ENCODE measurements around the gene RGPD8.
"Not testable (repeated sequence)": the region's sequence is repeated elsewhere in the genome, so short reads cannot be mapped to it uniquely, and the experiment has no call there.

RGPD8 gene

DNA sequence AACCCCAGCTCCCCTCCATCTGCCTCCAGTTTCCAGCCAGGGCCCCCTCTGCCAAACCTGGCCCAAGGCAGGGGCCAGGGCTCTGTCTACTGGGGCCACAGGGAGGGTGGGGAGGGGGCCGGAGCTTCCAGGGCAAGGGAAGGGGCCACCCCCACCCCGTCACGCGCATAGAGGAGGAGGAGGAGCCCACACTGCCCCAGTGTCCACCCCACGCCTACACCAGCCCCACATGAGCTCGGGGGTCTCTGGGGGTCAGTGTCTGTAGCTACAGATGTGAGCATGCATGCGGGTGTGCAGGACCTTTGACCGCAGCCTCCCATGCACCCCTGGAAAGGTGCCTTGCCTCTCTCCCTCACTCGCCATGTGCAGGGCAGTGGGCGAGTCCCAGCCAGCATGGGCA lies 3.5 kb upstream of the RGPD8 start:
- H3K27ac ChIP-seq (ENCODE audit: insufficient read depth, low read length, poor library complexity, severe bottlenecking); H3K36me3 ChIP-seq (ENCODE audit: control insufficient read depth, insufficient read depth, low read length); H3K27me3 ChIP-seq (replicated peaks; ENCODE audit: control insufficient read depth, insufficient read depth, low read length, poor library complexity, severe bottlenecking); H3K4me1 ChIP-seq (ENCODE audit: control insufficient read depth, insufficient read depth, low read length, poor library complexity, severe bottlenecking); DNase-seq; H3K4me3 ChIP-seq (ENCODE audit: insufficient read depth, low read depth, low read length, poor library complexity, severe bottlenecking); H3K9me3 ChIP-seq (ENCODE audit: control insufficient read depth, low read length): not testable (repeated sequence)

DNA sequence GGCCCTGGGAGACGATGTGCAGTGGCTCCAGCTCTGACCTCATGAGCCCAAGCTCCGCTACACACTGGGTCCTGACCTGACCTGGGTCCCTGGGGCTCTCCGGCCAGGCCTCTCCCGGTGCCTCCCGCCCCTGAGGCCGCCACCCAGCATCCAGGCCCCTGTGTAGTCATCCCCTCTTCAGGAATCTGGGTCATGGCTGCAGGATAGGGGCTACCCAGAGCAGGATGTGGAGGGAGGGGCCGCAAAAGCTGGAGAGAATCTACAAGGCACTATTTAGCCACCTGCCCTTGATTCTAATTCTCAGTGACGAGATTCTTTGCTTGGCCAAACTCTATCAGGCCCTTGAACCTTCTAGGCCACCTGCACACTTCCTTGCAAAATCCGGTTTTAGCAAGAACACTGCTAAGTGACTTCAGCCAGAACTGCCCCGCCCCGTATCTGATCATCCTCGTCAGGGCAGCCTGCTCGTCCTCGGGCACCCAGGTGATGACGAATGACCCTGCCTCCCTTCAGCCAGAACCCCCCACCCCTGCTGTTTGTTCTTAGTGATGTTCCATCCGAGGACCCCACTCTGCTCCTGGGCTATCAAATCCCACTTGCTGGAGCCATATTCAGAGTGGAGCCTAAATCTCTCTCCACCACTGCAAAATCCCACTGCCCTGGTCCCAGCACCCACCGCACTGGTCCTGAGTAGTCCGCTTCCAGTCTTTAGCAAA lies 2.4 kb upstream of the RGPD8 start:
- H3K36me3 ChIP-seq (ENCODE audit: control insufficient read depth, insufficient read depth, low read length); H3K4me1 ChIP-seq (ENCODE audit: control insufficient read depth, insufficient read depth, low read length, poor library complexity, severe bottlenecking); H3K27me3 ChIP-seq (replicated peaks; ENCODE audit: control insufficient read depth, insufficient read depth, low read length, poor library complexity, severe bottlenecking); H3K9me3 ChIP-seq (ENCODE audit: control insufficient read depth, low read length); H3K27ac ChIP-seq (ENCODE audit: insufficient read depth, low read length, poor library complexity, severe bottlenecking); H3K4me3 ChIP-seq (ENCODE audit: insufficient read depth, low read depth, low read length, poor library complexity, severe bottlenecking); DNase-seq: not testable (repeated sequence)

- not testable (repeated sequence) for H3K27me3 ChIP-seq (replicated peaks; ENCODE audit: control insufficient read depth, insufficient read depth, low read length, poor library complexity, severe bottlenecking); H3K36me3 ChIP-seq (ENCODE audit: control insufficient read depth, insufficient read depth, low read length); H3K27ac ChIP-seq (ENCODE audit: insufficient read depth, low read length, poor library complexity, severe bottlenecking); DNase-seq; H3K9me3 ChIP-seq (ENCODE audit: control insufficient read depth, low read length); H3K4me1 ChIP-seq (ENCODE audit: control insufficient read depth, insufficient read depth, low read length, poor library complexity, severe bottlenecking); H3K4me3 ChIP-seq (ENCODE audit: insufficient read depth, low read depth, low read length, poor library complexity, severe bottlenecking)
Measured at GRCh38 chr2:112434890-112435715, 1.7 kb upstream of the RGPD8 start.

- no peak overlapping the region for H3K4me3 ChIP-seq (ENCODE audit: insufficient read depth, low read depth, low read length, poor library complexity, severe bottlenecking)
- no peak for DNase-seq
- no peaks in the 10 kb centered on the region for H3K9me3 ChIP-seq (ENCODE audit: control insufficient read depth, low read length)
- no peak overlapping the region for H3K27ac ChIP-seq (ENCODE audit: insufficient read depth, low read length, poor library complexity, severe bottlenecking)
- no peaks in the 10 kb centered on the region for H3K27me3 ChIP-seq (replicated peaks; ENCODE audit: control insufficient read depth, insufficient read depth, low read length, poor library complexity, severe bottlenecking)
- no peaks in the 10 kb centered on the region for H3K36me3 ChIP-seq (ENCODE audit: control insufficient read depth, insufficient read depth, low read length)
- H3K4me1 ChIP-seq (ENCODE audit: control insufficient read depth, insufficient read depth, low read length, poor library complexity, severe bottlenecking), result no peaks in the 10 kb centered on the region
Measured at GRCh38 chr2:112433932-112434730, 686 bp upstream of the RGPD8 start.

- H3K36me3 ChIP-seq (ENCODE audit: control insufficient read depth, insufficient read depth, low read length); H3K27me3 ChIP-seq (replicated peaks; ENCODE audit: control insufficient read depth, insufficient read depth, low read length, poor library complexity, severe bottlenecking); H3K4me1 ChIP-seq (ENCODE audit: control insufficient read depth, insufficient read depth, low read length, poor library complexity, severe bottlenecking); H3K9me3 ChIP-seq (ENCODE audit: control insufficient read depth, low read length): not testable (repeated sequence)
- DNase-seq, result peak in 1 of 3 donors; percentile 14
- peak overlapping the region; percentile 32 for H3K4me3 ChIP-seq (ENCODE audit: insufficient read depth, low read depth, low read length, poor library complexity, severe bottlenecking)
- H3K27ac ChIP-seq (ENCODE audit: insufficient read depth, low read length, poor library complexity, severe bottlenecking), result peak overlapping the region; percentile 57
Measured at GRCh38 chr2:112432735-112433479, 538 bp downstream of the RGPD8 start.

- peak overlapping the region; percentile 18 for H3K4me3 ChIP-seq (ENCODE audit: insufficient read depth, low read depth, low read length, poor library complexity, severe bottlenecking)
- H3K27me3 ChIP-seq (replicated peaks; ENCODE audit: control insufficient read depth, insufficient read depth, low read length, poor library complexity, severe bottlenecking); H3K4me1 ChIP-seq (ENCODE audit: control insufficient read depth, insufficient read depth, low read length, poor library complexity, severe bottlenecking); H3K9me3 ChIP-seq (ENCODE audit: control insufficient read depth, low read length); DNase-seq; H3K36me3 ChIP-seq (ENCODE audit: control insufficient read depth, insufficient read depth, low read length); H3K27ac ChIP-seq (ENCODE audit: insufficient read depth, low read length, poor library complexity, severe bottlenecking): not testable (repeated sequence)
Measured at GRCh38 chr2:112432390-112432734, 1.1 kb downstream of the RGPD8 start.

GRCh38 chr2:112431587-112432295 lies 1.7 kb downstream of the RGPD8 start:
- not testable (repeated sequence) for H3K27ac ChIP-seq (ENCODE audit: insufficient read depth, low read length, poor library complexity, severe bottlenecking); H3K9me3 ChIP-seq (ENCODE audit: control insufficient read depth, low read length); DNase-seq; H3K36me3 ChIP-seq (ENCODE audit: control insufficient read depth, insufficient read depth, low read length); H3K27me3 ChIP-seq (replicated peaks; ENCODE audit: control insufficient read depth, insufficient read depth, low read length, poor library complexity, severe bottlenecking); H3K4me1 ChIP-seq (ENCODE audit: control insufficient read depth, insufficient read depth, low read length, poor library complexity, severe bottlenecking); H3K4me3 ChIP-seq (ENCODE audit: insufficient read depth, low read depth, low read length, poor library complexity, severe bottlenecking)

DNA sequence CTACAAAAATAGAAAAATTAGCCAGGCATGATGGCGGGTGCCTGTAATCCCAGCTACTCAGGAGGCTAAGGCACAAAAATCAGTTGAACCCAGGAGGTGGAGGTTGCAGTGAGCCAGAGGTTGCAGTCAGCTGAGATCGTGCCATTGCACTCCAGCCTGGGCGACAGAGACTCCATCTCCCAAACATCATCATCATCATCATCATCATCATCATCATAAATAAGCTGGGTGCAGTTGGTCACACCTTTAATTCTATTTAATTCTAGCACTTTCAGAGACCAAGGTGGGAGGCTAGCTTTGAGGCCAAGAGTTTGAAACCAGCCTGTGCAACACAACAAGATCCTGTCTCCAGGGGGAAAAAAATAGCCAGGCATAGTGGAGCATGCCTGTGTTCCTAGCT lies 8.9 kb downstream of the RGPD8 start:
- not testable (repeated sequence) for H3K4me1 ChIP-seq (ENCODE audit: control insufficient read depth, insufficient read depth, low read length, poor library complexity, severe bottlenecking); H3K4me3 ChIP-seq (ENCODE audit: insufficient read depth, low read depth, low read length, poor library complexity, severe bottlenecking); H3K36me3 ChIP-seq (ENCODE audit: control insufficient read depth, insufficient read depth, low read length); H3K27me3 ChIP-seq (replicated peaks; ENCODE audit: control insufficient read depth, insufficient read depth, low read length, poor library complexity, severe bottlenecking); H3K27ac ChIP-seq (ENCODE audit: insufficient read depth, low read length, poor library complexity, severe bottlenecking); H3K9me3 ChIP-seq (ENCODE audit: control insufficient read depth, low read length); DNase-seq

DNA sequence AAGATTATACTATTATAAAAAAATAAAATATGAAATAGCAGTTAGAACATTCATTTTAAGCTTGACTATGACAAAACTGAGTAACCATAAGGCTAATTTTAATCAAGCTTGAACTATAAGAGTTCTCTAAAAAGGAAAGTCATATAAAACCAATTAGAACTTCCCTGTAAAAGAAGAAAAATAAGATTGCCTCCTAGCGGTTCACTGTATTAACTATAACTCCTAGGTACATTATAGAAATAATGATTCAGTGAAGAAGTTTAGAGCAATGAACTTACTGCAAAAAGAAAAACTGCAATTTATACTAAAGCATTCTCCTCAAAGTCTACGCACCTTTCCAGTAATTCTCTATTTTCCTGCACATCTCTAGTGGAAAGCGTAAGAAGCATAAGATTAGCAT lies 16.6 kb downstream of the RGPD8 start:
- H3K27me3 ChIP-seq (replicated peaks; ENCODE audit: control insufficient read depth, insufficient read depth, low read length, poor library complexity, severe bottlenecking); H3K36me3 ChIP-seq (ENCODE audit: control insufficient read depth, insufficient read depth, low read length); H3K4me1 ChIP-seq (ENCODE audit: control insufficient read depth, insufficient read depth, low read length, poor library complexity, severe bottlenecking); H3K27ac ChIP-seq (ENCODE audit: insufficient read depth, low read length, poor library complexity, severe bottlenecking); H3K9me3 ChIP-seq (ENCODE audit: control insufficient read depth, low read length); DNase-seq; H3K4me3 ChIP-seq (ENCODE audit: insufficient read depth, low read depth, low read length, poor library complexity, severe bottlenecking): not testable (repeated sequence)
